Nucleus accumbens (tissue), 56 donors: ENCODE data around the gene DIS3L2.

Experiments used
- DNase-seq, 56 donors: peaks; one replicate each; lab custom pipeline; 2025; lab: John Stamatoyannopoulos, UW

The DIS3L2 gene

DNA sequence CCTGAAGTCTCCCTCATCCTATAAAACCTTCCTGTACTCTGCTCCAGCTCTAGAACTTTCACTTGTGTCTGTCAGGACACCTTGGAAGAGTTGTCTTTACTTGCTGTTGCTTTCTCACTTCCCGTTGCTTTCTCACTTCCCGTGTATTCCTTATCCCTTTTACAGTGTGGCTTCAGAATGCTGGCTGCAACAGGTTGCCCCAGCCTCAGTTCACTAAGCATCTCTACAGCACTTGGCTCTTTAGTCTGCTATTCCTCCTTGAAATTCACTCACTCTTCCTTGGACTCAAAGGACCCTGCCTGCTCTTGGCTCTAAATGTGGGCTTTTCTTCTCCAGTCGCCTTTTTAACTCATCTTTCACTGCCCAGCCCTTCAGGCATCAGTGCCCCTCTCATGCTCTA lies 254.5 kb downstream of the DIS3L2 start:
- DNase-seq, result no peak

- DNase-seq, result no peak
These were observed 257.4 kb downstream of the DIS3L2 start for GRCh38 chr2:232218778-232219495.

GRCh38 chr2:232219496-232219870 lies 258.0 kb downstream of the DIS3L2 start:
- DNase-seq, result no peak

DNA sequence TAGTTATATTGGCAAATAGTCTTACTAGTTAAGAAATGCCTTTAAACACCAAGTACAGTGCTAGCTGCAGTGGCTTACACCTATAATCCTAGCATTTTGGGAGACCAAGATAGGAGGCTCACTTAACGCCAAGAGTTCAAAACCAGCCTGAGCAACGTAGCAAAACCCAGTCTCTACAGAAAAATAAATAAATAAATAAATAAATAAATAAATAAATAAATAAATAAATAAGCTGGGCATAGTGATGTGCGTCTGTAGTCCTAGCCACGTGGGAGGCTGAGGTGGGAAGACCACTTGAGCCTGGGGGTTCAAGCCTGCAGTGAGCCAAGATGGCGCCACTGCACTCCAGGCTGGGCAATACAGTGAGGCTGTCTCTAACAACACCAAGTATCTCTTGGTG lies 258.4 kb downstream of the DIS3L2 start:
- no peak for DNase-seq

- no peak for DNase-seq
These were observed 263.9 kb downstream of the DIS3L2 start for GRCh38 chr2:232225429-232225828.

GRCh38 chr2:232225895-232226294 lies 264.4 kb downstream of the DIS3L2 start:
- DNase-seq, result no peak

GRCh38 chr2:232228332-232228731 lies 266.8 kb downstream of the DIS3L2 start:
- DNase-seq, result no peak

DNA sequence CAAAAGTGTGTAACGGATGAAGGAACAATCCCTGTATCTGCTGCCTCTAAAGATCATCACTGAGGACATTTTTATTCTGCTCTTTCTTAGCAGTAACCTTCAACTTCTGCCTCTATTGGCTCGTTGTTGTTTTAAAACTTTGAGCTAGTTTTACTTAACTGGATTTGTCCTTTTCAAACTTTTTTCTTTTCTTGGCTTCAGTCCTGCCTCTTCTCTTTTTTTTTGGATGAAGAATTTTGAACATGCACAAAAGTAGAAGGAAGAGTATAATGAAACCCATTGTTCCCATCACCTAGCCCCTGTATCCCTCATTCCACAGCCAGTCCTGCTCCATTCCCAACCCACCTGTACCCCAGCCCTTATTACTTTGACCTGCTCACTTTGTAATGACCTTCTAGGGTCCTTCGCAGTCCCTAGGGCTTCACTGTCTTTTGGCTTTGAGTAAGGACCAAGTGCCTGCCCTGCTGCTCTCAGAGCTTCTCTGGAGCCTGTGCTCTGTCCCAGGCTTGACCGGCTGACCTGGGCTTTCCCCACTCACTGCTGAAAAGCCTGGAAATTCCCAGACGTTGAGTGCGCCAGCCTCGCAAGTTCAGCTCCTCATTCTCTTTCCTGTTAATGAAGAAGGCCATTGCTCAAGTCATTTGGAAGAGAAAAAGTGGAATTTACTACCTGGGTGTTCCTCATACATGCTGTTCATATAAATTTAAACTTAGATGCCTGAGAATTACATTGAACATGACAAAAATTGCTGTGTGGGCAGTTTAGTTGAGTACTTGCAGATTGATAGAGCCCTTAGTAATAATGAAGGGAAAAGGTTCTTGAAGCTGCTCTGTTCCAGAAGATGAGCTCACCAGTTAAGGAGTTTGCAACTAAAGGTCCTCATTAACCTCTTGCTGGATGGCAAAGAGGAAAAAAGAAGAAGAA lies 267.7 kb downstream of the DIS3L2 start:
- no peak for DNase-seq

DNA sequence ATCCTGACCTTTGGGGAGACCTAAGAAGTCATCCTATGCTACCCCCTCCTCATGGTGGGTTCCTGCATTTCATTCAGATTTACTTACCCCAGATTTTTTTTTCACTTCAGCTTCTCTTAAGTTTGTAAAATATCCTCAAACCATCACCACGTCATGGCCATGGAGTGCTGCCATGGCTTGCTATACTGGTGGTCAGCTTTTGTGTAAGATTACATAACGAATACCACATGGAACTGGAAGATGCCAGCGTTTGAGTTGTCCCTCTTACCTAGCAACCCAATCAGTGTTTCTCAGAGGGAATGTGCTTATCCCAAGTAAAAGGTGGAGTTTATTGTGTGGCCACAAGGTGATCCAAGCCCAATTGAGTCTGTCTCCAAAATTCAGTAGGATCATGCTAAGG lies 268.4 kb downstream of the DIS3L2 start:
- DNase-seq, result no peak

DNA sequence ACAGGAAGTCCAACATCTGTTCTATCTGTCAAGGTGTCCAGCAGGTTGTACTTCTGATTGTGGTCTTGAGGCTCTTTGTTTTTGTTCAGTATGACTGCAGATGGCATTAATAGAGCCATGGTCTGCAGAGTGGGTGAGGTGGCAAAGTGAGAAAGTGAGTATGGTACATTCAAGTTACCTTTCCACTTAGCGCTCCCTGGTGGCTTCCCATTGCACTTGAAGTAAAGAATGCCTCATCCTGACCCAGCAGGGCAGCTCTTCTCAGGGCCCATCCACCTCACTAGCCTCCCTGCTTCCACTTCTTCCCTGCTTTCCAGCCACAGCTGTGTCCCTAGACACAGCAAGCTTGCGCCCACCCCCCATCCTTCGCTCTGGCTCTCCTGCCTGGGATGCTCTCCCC lies 269.0 kb downstream of the DIS3L2 start:
- no peak for DNase-seq

DNA sequence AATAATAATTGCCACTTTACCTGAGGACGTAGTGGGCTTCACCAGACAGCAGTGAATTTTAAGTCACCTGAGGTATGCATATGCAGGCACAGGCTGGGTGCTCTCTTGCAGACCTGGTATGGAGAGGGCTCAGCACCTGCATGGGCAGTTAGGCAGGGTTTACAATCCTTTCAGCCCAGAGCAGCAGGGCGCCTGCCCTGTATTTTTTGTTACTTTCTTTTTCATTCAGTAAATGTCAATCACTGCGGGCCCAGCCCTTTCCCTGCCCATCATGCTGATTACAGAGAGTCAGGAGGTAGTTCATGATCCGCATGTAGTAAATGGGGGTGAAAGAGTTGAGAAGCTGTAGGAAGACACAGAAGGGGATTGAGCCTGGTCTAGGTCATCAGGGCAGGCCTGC lies 270.0 kb downstream of the DIS3L2 start:
- DNase-seq, result no peak

- no peak for DNase-seq
These were observed 271.4 kb downstream of the DIS3L2 start for GRCh38 chr2:232232915-232233314.

DNA sequence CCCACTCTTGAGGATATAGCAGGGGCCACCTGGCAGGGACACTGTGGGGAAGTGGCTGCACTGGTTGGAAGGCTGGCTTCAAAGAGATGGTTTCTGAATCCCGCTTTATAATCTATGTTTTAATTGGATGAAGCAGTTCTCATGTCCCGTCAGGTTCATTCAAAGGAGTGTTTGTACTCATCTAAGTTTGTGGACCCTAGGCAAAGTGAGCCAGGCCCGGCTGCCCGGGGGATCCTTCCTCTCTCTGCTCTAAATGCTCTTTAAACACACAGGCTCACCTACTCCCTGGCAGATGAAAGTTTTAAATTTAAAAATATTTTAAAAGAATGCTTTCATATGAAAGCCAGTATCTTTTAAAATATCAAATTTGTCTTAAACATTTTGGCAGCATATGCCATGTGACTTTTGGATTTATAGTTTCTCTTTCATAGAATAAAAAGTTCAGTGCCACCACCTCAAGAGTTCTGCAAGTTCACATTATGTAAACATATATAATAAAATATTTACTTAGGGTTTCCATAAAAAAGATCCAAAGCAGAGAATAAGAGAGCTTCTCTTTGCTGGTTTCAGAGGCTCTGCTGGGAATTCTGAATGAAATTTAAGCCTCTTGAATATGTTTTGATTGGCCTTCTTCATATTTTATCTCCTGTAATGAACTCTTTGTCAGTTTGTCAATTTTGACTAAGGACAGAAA lies 273.6 kb downstream of the DIS3L2 start:
- no peak for DNase-seq

GRCh38 chr2:232235716-232236115 lies 274.2 kb downstream of the DIS3L2 start:
- no peak for DNase-seq

- DNase-seq, result no peak
These were observed 274.7 kb downstream of the DIS3L2 start for GRCh38 chr2:232236200-232236599.

DNA sequence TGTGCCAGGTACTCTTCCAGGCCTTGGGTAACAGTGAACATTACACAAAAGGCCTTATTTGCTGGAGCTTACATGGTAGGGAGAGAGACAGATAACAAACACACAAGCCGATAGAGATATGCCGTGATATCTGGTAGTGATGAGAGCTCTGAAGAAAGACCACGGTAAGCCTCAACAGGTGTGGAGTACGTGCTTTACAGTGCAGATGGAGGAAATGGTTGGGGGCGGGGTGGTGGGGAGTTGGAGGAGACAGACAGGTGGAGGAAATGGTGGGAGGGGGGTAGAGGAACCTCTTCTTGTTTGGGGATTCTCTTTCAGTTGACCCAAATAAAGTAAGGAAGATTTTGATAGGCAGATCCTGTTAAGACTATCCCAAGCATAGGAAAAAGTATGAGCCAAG lies 276.0 kb downstream of the DIS3L2 start:
- no peak for DNase-seq

DNA sequence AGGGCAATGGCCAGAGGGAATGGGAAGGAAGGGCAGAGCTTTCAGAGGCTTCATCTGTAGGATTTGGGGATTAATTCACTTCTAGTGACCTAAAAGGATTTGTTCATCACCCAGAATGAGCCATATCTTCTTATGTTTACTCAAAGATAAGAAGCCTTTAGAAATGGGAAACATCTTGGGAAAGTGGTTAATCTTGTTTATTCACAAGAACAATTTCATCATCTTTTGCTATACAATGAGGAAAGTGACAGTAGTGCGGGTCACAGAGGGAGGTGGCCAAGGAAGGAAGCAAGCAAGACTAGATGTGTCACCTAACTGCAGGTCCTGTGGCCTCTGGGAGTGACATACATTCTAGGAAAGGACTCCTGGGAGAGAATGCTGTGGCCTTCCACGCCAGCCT lies 276.6 kb downstream of the DIS3L2 start:
- no peak for DNase-seq

DNA sequence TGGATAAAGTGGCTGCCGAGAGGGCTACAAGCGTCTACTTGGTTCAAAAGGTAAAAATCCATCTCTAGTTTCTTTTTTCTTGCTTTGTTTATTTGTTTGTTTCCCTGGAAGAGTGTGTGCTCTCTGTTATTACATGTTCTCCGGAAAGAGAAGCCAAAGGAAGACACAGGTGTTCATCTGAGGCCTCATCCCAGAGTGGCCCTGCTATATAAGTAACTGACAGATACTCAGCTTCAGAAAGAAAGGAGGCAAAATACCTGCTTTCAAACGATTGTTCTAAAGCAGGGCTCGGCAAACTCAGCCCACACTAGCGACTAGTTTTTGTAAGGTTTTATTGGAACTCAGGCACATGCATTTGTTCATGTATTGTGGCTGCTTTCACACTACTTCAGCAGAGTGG lies 277.1 kb downstream of the DIS3L2 start:
- no peak for DNase-seq

GRCh38 chr2:232239951-232240681 lies 278.6 kb downstream of the DIS3L2 start:
- no peak for DNase-seq

- DNase-seq, result peak in 3 of 56 donors; percentile 10 to 35 (median 11)
These were observed 279.4 kb downstream of the DIS3L2 start for GRCh38 chr2:232240906-232241305.

- no peak for DNase-seq
These were observed 280.8 kb downstream of the DIS3L2 start for GRCh38 chr2:232242316-232242715.
